NCI-H2196 treated with DMSO at 0.1 percent for 48 hours (cell line): ENCODE results near the gene MYL2.

ENCODE experiments used
- DNase-seq: peaks from one replicate; lab custom pipeline; 2025; ENCODE audit not compliant: unreplicated experiment; lab: John Stamatoyannopoulos, UW

The MYL2 gene

GRCh38 chr12:110930348-110931314 lies 10.3 kb upstream of the MYL2 start:
- no peak for DNase-seq

GRCh38 chr12:110929818-110930217 lies 9.4 kb upstream of the MYL2 start:
- no peak for DNase-seq

- DNase-seq: no peak
Observed at GRCh38 chr12:110928700-110929099, 8.3 kb upstream of the MYL2 start.

- no peak for DNase-seq
Observed at GRCh38 chr12:110927546-110927945, 7.2 kb upstream of the MYL2 start.

GRCh38 chr12:110923692-110924334 lies 3.4 kb upstream of the MYL2 start:
- no peak for DNase-seq

GRCh38 chr12:110923192-110923591 lies 2.8 kb upstream of the MYL2 start:
- no peak for DNase-seq

GRCh38 chr12:110922652-110923051 lies 2.3 kb upstream of the MYL2 start:
- no peak for DNase-seq

GRCh38 chr12:110921262-110921661 lies 883 bp upstream of the MYL2 start:
- DNase-seq: no peak

GRCh38 chr12:110919720-110920119 lies 659 bp downstream of the MYL2 start:
- no peak for DNase-seq

- DNase-seq: no peak
Observed at GRCh38 chr12:110917961-110918360, 2.4 kb downstream of the MYL2 start.

- DNase-seq: no peak
Observed at GRCh38 chr12:110917467-110917866, 2.9 kb downstream of the MYL2 start.

GRCh38 chr12:110916295-110916875 lies 4.0 kb downstream of the MYL2 start:
- no peak for DNase-seq

- no peak for DNase-seq
Observed at GRCh38 chr12:110913119-110914056, 7.0 kb downstream of the MYL2 start.

- no peak for DNase-seq
Observed at GRCh38 chr12:110912263-110912662, 8.1 kb downstream of the MYL2 start.

GRCh38 chr12:110908377-110909152 lies 11.8 kb downstream of the MYL2 start:
- DNase-seq: no peak

- DNase-seq: no peak
Observed at GRCh38 chr12:110907583-110907982, 12.8 kb downstream of the MYL2 start.

GRCh38 chr12:110906985-110907384 lies 13.4 kb downstream of the MYL2 start:
- DNase-seq: no peak

- DNase-seq: no peak
Observed at GRCh38 chr12:110906516-110906915, 13.9 kb downstream of the MYL2 start.

GRCh38 chr12:110906083-110906482 lies 14.3 kb downstream of the MYL2 start:
- DNase-seq: no peak

GRCh38 chr12:110903511-110903910 lies 16.9 kb downstream of the MYL2 start:
- no peak for DNase-seq
